22Rv1 (cell line): Measurements from ENCODE around the gene ZFHX3.

ENCODE experiments used
- H3K27ac ChIP-seq: fragments of 450-650 bp; 2 replicates; pipeline ENCODE4 v1.5.1; 2017
- CTCF ChIP-seq: fragments of 450-650 bp; IDR thresholded peaks from 2 replicates; pipeline ENCODE4 v1.5.1; 2017; ENCODE audit warnings: mild to moderate bottlenecking
- ZFX ChIP-seq: fragments of 450-650 bp; IDR thresholded peaks from 2 replicates; pipeline ENCODE4 v1.6.1; 2017; ENCODE audit warnings: antibody characterized with exemption, borderline replicate concordance

Gene ZFHX3

GRCh38 chr16:73058221-73058615 is 10.3 kb upstream of the ZFHX3 start:
- peak overlapping the region; percentile 83 for H3K27ac ChIP-seq

GRCh38 chr16:73057291-73058210 is 9.6 kb upstream of the ZFHX3 start:
- TF ChIP-seq ZFX = no peak
- 0 out of 2 replicates have a peak, but pooled peaks have one; percentile 14 for TF ChIP-seq CTCF
- peak overlapping the region; percentile 83 for H3K27ac ChIP-seq

More at GRCh38 chr16:73058221-73058615, 10.3 kb upstream of the ZFHX3 start:
- no peak for TF ChIP-seq CTCF
- no peak for TF ChIP-seq ZFX

- TF ChIP-seq ZFX (no peak), CTCF (no peak)
- H3K27ac ChIP-seq = peak overlapping the region; percentile 83
Observed at GRCh38 chr16:73056921-73057290, 9.0 kb upstream of the ZFHX3 start.

GRCh38 chr16:73056448-73056847 is 8.5 kb upstream of the ZFHX3 start:
- peak overlapping the region; percentile 83 for H3K27ac ChIP-seq
- no peak for TF ChIP-seq ZFX
- no peak for TF ChIP-seq CTCF

- H3K27ac ChIP-seq = peak overlapping the region; percentile 83
- no peak for TF ChIP-seq ZFX
- no peak for TF ChIP-seq CTCF
Observed at GRCh38 chr16:73054813-73055482, 7.0 kb upstream of the ZFHX3 start.

- H3K27ac ChIP-seq = peak overlapping the region; percentile 83
- TF ChIP-seq CTCF = no peak
Observed at GRCh38 chr16:73054498-73054812, 6.5 kb upstream of the ZFHX3 start.

GRCh38 chr16:73054125-73054484 is 6.2 kb upstream of the ZFHX3 start:
- peak overlapping the region; percentile 25; the same call in 1 of the 2 replicates for H3K27ac ChIP-seq
- TF ChIP-seq CTCF (no peak), ZFX (no peak)
